A673 (cell line): ENCODE measurements around the gene PPARGC1A.

ENCODE experiments used
- EZH2 ChIP-seq: fragments of 200-600 bp; sonication (generic); IDR thresholded peaks from 2 replicates; pipeline ENCODE4 v1.6.1; 2017; ENCODE audit warnings: borderline replicate concordance, low read depth, mild to moderate bottlenecking, mixed read lengths, antibody characterized with exemption, low read length; ENCODE audit not compliant: poor library complexity, severe bottlenecking
- TF ChIP-seq, protein P1 (sequence below): fragments of 300-800, 200-600 bp; sonication (generic); conservative IDR thresholded peaks from 2 replicates; pipeline ENCODE4 v1.5.1; 2017; ENCODE audit warnings: low read depth, mild to moderate bottlenecking, antibody characterized with exemption, low read length, moderate library complexity, mixed read lengths

DNA sequence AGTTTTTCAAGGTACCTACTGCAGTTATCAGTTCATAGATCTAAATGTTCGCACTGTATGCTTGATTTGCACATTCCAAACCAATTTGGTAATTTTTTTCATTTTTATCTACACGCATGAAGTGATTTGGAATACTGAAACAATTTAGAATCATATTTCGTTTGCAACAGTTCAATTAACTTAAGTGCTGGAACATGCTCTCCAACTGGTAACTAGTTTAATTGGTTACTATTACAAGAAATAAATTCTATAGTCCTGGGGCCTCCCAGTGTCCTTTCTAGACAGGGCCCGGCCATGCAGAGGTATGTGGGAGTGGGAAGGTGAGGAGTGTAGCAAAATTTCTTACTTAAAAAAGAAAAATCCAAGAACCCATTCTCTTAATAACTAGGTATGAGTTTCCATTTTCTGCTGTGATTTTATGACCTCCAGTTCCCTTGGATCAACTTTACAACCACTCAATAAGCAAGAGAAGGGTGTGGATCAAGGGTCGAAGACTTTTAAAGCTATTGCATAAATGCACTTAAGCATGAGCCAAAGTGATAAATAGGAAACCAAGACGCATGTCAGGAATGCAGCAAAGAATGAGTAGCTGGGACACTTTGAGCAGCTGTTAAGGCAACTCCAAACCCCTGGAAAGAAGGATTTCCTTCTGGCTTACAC is 106.9 kb downstream of the PPARGC1A start:
- TF ChIP-seq, protein P1, sequence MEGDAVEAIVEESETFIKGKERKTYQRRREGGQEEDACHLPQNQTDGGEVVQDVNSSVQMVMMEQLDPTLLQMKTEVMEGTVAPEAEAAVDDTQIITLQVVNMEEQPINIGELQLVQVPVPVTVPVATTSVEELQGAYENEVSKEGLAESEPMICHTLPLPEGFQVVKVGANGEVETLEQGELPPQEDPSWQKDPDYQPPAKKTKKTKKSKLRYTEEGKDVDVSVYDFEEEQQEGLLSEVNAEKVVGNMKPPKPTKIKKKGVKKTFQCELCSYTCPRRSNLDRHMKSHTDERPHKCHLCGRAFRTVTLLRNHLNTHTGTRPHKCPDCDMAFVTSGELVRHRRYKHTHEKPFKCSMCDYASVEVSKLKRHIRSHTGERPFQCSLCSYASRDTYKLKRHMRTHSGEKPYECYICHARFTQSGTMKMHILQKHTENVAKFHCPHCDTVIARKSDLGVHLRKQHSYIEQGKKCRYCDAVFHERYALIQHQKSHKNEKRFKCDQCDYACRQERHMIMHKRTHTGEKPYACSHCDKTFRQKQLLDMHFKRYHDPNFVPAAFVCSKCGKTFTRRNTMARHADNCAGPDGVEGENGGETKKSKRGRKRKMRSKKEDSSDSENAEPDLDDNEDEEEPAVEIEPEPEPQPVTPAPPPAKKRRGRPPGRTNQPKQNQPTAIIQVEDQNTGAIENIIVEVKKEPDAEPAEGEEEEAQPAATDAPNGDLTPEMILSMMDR, result no peak
- TF ChIP-seq EZH2, result no peak
